ENCODE measurements around the gene TMEM125.

The TMEM125 gene

DNA sequence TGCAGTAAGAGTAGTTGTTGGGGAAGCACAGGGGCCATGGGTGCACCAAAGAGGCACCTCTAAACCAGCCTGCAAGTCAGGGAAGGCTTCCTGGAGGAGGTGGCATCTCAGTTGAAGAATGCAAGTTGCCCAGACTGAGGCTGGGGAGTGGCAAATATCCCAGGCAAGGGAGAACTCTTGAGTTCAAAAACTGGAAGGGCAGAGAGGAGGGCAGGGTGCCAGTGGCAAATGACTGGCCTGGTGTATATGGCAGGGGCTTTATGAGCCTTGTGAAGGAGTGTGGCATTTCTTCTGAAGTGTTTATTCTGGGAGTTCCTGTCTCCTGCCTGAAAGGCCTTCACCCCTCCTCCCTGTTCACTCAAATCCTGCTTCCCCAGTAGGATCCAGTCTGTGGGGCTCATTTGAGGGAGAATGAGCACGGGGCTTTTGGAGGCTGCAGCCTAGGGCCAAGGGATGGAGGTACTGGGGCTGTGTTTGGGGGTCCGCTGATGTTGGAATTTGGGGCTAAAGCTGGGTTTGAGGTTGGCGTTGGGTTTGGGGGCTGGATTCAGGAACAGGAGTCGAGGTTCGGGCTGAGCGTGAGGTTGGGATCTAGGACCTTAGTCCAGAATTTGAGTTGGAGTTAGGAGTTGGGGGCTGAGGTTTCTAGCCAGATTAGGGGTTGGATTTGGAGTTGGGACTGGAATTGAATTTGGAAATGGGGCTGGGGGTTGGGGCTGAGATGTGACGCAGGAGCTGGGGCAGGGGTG lies at the start of gene TMEM125:
TSS of gene TMEM125 (plus strand) at position 357 of the 749 bp plus-strand sequence. CDS start 2,740 bp downstream, outside the sequence.
- DNase-seq (ENCODE audit: low read depth): no peak

DNA sequence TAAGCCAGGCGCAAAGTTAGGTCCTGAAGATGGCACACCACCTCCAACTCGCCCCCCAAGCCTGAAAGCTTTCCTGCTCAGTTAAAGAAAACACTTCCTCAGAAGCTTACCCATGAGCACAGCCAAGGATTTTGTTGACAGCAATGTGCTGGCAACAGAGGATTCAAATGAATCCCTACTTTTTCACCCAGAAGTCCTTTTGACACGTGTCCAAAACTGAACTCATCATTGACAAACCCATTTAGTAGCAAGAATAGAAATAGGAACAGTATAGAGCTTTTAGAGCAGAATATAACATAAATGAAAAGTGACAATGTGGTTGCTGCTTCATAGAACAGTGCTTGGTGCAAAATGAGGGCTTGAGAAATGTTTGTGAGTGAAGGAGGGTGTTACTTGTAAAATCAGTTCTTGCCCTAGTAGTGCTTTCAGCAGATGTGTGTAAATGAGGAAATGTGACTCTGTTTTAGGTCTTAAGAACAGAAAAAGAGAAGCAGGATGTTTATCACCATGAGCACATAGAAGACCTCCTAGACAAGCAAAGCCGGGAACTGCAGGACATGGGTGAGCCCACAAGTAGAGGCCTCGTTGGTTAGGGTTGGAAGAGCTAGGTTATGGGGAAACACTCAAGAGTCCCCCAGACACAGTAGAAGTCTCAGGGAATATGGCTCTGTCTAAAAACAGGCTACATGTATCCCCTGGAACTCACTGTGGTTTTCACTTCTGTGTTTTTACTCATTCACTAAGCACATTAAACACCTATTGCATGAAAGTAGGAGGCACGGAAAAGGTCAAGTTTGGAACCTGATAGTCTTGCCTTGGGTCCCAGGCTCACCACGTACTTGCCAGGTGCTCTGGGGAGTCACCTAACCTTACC lies 48.6 kb upstream of the TMEM125 start:
- DNase-seq (ENCODE audit: low read depth): no peak

DNA sequence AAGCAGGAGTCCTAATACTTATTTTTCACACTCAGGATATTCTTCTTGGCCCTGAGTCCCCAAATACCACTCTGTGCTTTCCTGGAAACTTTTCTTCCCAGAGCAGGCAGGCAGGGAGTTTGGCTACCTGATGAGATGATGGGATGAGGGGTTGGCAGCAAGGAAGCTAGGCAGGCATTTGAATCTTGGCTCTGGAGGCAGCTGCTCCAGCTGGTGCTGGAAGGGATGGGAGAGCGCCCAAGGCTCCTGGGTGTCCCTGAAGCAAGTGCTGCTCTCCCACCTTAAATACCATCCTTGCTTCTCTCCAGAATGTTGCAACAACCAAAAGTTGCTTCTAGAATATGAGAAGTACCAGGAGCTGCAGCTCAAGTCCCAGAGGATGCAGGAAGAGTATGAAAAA lies 48.0 kb upstream of the TMEM125 start:
- no peak for DNase-seq (ENCODE audit: low read depth)

DNA sequence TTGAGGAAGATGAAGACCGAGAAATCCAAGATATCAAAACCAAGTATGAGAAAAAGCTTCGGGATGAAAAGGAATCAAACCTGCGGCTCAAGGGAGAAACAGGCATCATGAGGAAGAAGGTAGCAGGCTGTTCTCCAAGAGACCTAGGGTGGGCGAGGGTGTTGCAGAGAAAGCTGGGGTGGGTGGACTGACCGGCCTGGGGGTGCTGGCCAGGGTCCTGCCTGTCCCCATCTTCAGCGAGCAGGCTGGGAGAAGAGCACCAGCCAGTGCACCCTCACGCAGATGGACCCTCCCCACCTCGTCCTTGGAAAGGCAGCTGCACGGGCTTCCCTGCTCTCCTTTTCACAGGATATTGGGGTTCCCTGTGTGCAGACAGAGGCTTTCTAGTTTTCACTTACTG lies 46.9 kb upstream of the TMEM125 start:
- DNase-seq (ENCODE audit: low read depth): no peak

DNA sequence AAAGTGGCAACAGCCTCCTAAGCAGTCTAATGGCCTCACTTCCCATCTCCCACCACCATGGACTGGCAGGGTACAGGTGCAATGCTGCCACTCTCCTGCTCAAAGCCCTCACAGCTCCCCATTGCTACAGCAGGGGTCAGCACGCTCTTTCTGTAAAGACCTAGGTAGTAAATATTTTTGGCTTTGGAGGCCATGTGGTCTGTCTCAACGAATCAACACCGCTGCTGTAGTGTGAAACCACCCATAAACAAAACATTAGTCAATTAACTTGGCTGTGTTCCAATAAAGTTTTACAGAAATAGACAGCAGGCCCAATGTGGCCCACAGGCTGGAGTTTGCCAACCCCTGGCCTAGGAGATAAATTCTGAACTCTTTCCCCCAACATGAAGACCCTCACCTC lies 44.6 kb upstream of the TMEM125 start:
- no peak for DNase-seq (ENCODE audit: low read depth)

DNA sequence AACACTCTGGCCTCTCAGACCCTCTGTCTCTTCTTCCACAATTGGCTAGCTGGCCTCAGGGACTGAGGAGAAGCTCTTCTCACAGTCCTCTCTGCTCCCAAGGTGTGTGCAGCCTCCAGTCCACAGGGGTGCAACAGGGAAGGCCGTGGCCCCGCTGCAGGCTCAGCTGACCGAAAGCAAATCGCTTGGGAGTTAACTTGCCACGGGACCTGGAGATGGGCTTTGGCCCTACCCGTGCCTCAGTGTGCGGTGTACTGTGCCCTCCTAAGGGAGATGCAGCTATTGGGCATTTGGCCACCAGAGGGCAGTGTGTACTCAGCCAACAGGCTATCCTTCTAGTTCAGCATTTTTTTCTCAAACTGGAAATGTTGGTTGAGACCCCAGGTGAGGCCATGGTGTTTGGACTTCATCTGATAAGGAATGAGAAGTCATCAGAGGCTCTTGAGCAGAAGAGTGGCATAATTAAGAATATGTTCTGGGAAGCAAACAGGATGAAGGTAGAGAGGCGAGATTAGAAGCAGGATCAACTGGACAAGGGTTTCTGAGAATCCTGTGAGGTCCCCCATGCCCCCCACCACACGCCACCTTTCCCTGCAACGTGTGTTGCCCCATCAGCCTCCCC lies 42.5 kb upstream of the TMEM125 start:
- peak; percentile 84 for DNase-seq (ENCODE audit: low read depth)

DNA sequence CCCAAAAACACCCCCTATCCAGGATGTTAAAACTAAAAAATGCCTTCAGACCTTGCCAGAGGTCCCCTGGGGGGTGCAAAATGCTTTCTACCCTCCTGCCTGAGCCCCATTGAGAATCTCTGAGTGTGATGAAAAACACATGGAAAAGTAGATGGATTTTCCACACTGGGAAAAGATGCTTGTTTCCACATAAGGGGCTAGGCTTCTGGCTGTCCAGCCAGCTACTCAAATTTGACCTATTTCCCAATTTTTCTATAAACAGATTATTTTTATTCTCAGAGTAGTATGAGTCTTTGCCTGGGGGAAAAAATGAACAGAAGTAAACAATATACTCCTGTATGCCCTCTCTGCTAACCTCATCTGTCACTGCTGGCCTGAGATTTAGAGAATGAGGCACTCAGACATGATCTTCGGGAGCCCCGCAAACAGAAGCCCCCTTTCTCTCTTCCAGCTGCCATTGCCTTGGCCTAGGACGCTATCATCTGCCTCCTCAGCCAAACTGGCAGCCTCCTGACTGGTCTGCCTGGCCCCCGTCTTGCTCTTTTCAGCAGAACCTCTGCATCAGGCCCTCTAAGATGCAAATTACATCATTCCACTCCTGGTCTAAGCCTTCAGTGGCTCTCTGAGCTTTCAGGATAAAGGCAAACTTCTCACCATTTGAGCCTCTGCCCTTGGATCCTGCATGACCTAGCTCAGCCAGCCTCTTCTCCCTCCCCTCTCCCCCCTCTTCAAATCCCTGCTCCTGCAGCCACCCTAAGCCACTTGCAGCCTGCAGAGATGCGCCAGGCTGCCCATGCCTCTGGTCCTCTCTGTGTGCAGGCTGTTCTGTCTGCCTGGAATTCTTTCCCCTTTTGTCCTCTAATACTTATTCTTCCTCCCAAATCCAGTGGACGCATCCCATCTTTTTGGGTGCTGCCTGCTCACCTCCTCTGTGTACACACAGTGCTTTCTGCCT lies 39.7 kb upstream of the TMEM125 start:
- no peak for DNase-seq (ENCODE audit: low read depth)

DNA sequence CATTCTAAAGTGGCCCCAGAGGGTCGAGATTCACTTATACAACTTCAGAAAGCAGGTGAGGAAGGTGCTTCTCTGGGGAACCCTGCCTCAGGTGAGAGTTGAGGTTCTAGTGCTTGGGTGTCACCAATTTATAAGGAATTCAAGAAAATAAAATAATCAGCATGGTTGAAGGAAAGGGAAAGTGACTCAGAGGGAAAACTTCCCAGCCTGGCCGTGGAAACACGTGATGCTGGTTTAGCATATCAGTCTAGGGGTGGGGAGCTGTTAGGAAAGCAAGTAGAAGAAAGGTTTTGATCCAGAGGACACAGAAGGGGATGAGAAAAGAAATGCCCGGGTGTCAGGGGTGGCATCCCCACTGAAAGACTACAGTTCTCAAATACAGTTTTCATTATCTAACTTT lies 37.7 kb upstream of the TMEM125 start:
- DNase-seq (ENCODE audit: low read depth): no peak

DNA sequence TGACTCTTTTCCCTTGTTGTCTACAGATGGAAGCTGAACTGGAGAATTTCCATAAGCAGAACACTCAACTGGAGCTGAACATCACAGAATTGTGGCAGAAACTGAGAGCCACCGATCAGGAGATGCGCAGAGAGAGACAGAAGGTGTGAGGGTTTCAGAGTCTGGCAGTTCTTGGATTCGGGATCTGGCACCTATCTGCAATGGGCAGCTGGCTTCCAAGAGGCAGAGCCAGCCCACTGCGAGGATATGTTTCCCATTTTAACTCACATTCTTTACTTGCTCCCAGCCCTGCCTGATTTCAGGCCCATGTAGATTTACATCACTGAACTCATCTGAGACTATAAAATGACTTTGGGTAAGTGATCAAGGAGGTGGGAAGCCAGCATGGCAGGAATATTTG lies 37.3 kb upstream of the TMEM125 start:
- no peak for DNase-seq (ENCODE audit: low read depth)

DNA sequence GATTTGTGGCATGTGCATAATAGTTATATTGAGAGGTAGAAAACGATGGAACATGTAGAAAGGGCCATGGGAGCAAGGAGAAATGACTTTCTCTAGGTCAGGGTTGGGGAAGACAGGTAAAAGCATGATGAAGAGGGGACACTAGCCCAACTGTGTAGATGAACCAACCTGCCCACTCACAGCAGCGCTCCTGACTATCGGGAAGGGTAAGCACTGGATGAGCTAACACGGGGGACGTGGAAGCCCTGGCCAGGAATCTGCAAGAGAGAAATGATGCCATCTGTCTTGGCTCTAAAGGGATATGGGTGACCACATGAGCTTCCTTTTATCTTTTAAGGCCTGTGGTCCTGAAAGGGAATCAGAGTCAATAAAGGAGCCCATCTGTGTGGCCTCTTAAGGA lies 36.2 kb upstream of the TMEM125 start:
- no peak for DNase-seq (ENCODE audit: low read depth)

DNA sequence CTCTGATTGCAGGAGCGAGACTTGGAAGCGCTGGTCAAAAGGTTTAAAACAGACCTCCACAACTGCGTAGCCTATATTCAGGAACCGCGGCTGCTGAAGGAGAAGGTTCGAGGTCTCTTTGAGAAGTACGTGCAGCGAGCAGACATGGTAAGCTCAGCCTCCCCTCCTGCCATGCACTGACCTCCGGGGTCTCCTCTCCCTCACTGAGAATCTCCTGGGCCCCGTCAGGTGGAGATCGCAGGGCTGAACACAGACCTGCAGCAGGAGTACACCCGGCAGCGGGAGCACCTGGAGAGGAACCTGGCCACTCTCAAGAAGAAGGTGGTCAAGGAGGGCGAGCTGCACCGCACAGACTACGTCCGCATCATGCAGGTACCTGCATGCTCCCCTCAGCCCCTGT lies 35.5 kb upstream of the TMEM125 start:
- no peak for DNase-seq (ENCODE audit: low read depth)

DNA sequence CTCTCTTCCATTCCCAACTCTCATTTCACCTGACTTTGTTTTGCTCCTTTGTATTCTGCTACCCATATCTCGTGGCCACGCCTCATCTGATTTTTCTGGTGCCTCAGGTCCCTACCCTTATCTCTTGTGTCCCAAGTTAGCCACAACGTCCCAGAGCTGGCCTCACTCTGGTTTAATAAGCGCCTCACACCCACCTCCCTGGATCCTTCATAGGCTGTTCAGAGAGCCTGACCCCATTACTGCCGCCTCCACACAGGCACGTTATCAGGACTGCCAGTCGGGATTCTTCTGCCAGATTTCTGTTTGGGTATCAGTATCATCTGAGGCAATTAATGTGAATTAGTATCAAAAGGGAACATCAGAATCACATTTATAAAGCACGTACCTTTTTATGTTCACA lies 34.7 kb upstream of the TMEM125 start:
- no peak for DNase-seq (ENCODE audit: low read depth)

DNA sequence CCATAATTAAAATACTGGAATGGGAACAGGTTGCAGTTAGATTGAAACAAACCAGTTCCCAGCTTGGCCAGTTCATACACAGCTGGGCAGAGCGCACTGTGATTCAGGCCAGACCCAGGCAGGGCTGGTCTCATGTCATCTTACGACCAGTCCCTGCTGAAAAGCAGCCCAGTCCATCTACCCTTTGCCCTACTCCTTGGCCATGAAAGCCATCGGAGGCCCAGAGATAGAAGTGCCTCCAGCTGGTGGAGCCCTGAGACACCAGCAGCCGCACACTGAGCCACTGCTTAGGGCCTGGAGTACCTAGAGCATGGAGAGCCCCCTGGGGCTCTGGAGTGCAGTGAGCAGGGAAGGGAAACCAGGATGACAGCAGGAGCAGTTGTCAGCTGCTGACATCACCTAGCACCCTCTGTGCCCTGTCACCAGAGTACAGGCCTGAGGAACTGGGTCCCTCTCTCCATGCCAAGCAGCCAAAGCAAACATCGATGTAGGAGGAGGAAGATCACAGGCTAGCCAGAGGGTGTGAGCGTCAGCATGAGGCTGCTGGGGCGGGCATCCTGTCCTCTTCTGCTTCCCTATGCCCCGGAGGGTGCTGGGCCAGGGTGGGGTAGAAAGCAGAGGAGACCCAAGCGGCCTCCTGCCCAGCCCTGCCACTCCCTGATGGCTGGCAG lies 34.2 kb upstream of the TMEM125 start:
- DNase-seq (ENCODE audit: low read depth): no peak

DNA sequence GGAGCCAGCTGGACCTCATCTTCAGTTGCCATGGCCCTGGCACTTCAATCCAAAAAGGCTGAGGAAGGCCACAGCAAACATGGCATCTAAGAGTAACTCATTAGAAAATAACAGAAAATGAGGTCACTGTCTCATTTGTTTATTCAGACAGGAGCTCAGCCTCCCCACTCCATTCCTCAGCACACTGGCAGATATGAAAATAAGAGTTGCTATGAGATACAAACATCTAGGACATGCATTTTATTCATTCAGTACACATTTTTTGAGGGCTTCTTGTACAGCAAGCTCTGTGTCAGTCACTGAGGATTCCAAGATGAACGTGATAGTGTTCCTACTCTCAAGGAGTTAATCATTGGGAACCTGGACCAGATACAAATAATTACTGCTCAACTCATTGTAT lies 32.7 kb upstream of the TMEM125 start:
- DNase-seq (ENCODE audit: low read depth): no peak

DNA sequence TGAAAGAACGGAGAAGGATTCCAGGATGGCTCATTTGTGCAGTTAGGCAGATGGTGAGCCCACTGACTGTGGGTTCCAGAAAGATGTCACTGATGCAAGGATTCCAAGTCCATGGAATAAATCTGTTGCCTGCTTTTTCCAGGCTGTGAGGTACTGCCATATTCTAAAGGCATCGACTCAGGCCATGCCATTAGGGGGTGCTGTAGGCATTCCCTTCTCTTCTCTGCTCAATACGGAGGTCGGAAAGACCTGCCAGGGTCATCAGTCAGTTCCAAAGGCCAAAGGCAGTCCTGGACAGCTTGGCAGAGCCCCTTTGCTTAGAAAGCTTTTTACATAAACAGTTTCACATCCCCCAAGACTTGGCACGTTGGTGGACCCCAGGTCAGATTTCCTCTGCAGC lies 31.7 kb upstream of the TMEM125 start:
- DNase-seq (ENCODE audit: low read depth): no peak

DNA sequence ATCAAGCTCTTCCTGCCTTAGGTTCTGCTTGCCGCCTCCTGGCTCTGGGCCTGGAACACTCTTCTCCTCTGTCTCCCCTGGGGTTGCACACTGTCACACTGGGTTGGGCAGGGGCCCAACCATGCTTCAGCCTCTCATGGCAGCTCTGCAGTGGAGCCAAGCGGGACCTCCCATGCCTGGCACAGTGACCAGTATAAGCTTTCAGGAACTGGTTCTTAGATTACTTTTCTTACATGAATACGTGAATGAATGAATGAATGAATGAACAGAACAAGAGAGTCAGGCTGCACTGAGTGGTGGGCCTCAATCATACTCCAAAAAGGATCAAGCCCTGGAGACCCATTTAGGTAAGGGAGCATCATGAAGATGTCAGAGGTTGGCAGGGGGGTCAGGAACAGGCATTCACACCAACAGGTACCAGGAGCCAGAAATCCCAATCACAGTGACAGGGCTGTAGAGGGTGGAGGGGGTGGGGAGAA lies 30.8 kb upstream of the TMEM125 start:
- DNase-seq (ENCODE audit: low read depth): no peak

DNA sequence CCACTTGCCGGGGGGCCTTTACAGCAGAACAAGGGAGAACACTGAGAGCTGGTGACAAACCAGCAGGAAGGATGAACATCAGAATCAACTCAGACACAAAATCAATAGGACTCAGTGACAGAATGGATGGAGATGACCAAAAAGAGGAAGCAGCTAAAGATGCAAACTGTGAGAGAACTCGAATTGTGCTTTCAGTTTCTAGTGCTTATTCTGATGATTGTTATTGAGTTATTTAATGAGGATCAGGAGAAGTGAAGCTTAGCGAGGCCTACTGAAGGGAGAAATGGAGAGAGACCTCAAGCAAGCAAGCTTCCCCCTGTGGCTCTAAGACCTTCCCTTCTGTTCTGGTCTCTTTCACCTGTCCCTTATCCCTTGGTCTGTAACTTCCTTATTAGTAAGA lies 30.3 kb upstream of the TMEM125 start:
- DNase-seq (ENCODE audit: low read depth): no peak

DNA sequence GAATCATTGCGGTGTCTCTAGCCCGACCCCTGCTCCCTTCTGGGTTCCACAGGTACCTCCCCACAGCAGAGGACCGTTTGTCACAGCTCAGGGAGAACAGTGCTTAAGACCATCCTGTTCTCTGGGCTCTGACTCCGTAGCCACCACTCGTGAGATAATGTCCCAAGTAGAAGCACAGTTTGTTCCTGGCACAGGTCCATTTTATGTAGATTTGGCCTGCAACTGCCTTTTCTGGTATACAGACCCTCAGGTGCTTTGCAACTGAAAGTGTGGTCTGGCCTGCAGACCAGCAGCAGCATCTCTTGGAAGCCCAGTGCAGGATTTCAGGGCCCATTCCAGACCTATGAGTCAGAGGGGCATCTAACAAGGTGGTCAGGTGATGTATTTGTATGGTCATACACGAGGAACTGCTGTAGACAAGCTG lies 28.4 kb upstream of the TMEM125 start:
- DNase-seq (ENCODE audit: low read depth): no peak

DNA sequence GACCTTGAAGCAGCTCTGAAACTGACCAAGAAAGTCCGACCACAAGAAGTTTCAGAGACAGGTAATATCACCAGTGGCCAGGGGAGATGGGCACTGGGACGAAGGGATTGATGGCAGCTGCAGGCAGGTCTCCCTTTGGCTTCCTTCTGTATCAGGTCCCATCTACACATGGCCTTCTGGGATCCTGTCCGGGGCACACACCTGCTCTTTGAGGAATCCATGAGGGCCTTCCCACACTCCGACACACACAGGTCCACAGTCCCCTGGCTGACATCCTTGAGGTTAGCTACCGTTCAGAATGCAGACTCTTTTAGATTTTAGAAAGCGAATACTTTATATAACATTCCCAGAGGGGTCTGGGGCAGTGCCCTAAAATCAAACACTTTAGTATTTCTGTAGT lies 26.5 kb upstream of the TMEM125 start:
- DNase-seq (ENCODE audit: low read depth): no peak

DNA sequence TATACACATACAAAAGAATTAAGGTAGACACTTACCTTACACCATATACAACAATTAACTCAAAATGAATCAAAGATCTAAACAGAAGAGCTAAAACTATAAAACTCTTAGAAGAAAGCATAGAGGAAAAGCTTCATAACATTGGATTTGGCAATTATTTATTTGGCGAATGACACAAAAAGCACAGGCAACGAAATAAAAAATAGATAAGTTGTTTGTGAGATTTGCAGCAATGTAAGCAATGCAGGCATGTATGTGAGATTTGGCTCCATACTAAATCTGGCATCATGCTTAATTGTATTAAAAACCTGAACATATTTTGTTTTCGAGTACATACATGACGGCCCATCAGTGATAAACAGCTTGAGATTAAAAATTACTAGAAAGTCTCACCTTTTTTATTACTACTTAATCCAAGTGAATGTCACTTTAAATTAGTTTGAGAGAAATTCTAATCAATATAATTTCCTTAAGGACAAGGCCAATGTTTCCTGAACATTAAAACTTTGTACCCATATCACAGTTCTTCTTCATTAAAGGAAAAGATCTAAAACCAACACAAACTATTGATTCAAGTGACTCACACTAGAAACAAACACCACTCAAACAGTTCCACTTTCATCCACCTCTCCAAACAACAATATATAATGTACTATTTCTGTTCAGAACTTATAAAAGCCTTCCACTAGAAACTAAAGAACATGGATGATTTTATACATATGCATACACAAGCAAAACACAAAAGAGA lies 23.1 kb upstream of the TMEM125 start:
- DNase-seq (ENCODE audit: low read depth): no peak

Measured in stimulated activated CD8-positive, alpha-beta memory T cell treated with anti-CD3 and anti-CD28 coated beads, Interleukin-15, amount 100 ng/mL, for 1 hour (primary cell).